K562 (cell line): ENCODE data around the gene GABRR2. TPM values are rescaled to one million over a fixed set of nuclear protein-coding genes. Genes with fewer than 3 reads are reported as not detected.
A peak's percentile ranks its signal among the peaks of the same experiment; 100 is the strongest.

Experiments used
- ATF2 ChIP-seq: sonication (generic); formaldehyde crosslinking; IDR thresholded peaks from 2 replicates; pipeline ENCODE4 v1.8.1; 2022; ENCODE audit warnings: missing genetic modification reagents
- BRD4 ChIP-seq: fragments of 200-600 bp; sonication (generic); IDR thresholded peaks from 2 replicates; pipeline ENCODE4 v1.6.1; 2017; ENCODE audit warnings: inconsistent platforms
- CHD2 ChIP-seq: IDR thresholded peaks from 2 replicates; pipeline ENCODE4 v1.6.1; 2011; ENCODE audit warnings: low read depth, low read length
- DACH1 ChIP-seq: fragments of 450-650 bp; IDR thresholded peaks from 2 replicates; pipeline ENCODE4 v1.6.1; 2018; ENCODE audit not compliant: partially characterized antibody
- MYNN ChIP-seq, 2 experiments: sonication (generic); formaldehyde crosslinking in 1 of 2; IDR thresholded peaks; 2 replicates each; pipeline versions ENCODE4 v1.5.0 to v1.6.1; 2016 to 2020; ENCODE audit warnings: antibody characterized with exemption in 1 of 2, missing genetic modification reagents in 1 of 2
- NELFE ChIP-seq: IDR thresholded peaks from 2 replicates; pipeline ENCODE4 v1.6.1; 2011; ENCODE audit warnings: mild to moderate bottlenecking; ENCODE audit not compliant: insufficient read depth, insufficient read length
- PHF20 ChIP-seq: fragments of 450-650 bp; IDR thresholded peaks from 2 replicates; pipeline ENCODE4 v1.6.1; 2018; ENCODE audit not compliant: partially characterized antibody
- PHF8 ChIP-seq: fragments of 200-600 bp; sonication (generic); IDR thresholded peaks from 2 replicates; pipeline ENCODE4 v1.6.1; 2012; ENCODE audit warnings: mixed run types, mild to moderate bottlenecking, inconsistent platforms, low read length, moderate library complexity, borderline replicate concordance
- POLR2A ChIP-seq: fragments of 450-650 bp; conservative IDR thresholded peaks from 2 replicates; pipeline ENCODE4 v1.6.1; 2016
- POLR2AphosphoS5 ChIP-seq: IDR thresholded peaks from 2 replicates; pipeline ENCODE4 v1.6.1; 2011; ENCODE audit warnings: mild to moderate bottlenecking, low read depth, low read length, moderate library complexity; ENCODE audit not compliant: control insufficient read depth, insufficient read depth
- POLR2B ChIP-seq: fragments of 450-650 bp; IDR thresholded peaks from 2 replicates; pipeline ENCODE4 v1.6.1; 2018; ENCODE audit warnings: low read depth; ENCODE audit not compliant: partially characterized antibody
- SAFB ChIP-seq: fragments of 200-400 bp; formaldehyde crosslinking; IDR thresholded peaks from 2 replicates; pipeline ENCODE4 v1.6.1; 2017; ENCODE audit warnings: low read depth, low read length, borderline replicate concordance
- TBP ChIP-seq: optimal IDR thresholded peaks from 2 replicates; pipeline ENCODE3; 2011; ENCODE audit warnings: low read depth, low read length, improper control_type of control experiment
- ZBTB7A ChIP-seq: IDR thresholded peaks from 2 replicates; pipeline ENCODE4 v1.6.1; 2011; ENCODE audit warnings: low read depth, mild to moderate bottlenecking, low read length, moderate library complexity, borderline replicate concordance; ENCODE audit not compliant: control insufficient read depth
- ZFP91 ChIP-seq: sonication (generic); formaldehyde crosslinking; IDR thresholded peaks from 2 replicates; pipeline ENCODE4 v1.8.0; 2022; ENCODE audit warnings: mild to moderate bottlenecking, missing genetic modification reagents
- polyA plus RNA-seq, 8 experiments: library from polyadenylated mRNA; depleted of rRNA in 4 of 8; stranded (reverse) in 5 of 8; unstranded in 3 of 8; fragments of >200 nt; fragmentation: Nextera tagmentation in 2 of 8; fragmentation: Illumina TruSeq in 1 of 8; extraction: Ambion mirVana in 2 of 8; extraction: Trizol in 1 of 8; gene quantifications; 2 replicates each; pipeline versions ENCODE4 v1.2.1 to v1.2.3, GENCODE V29; 2011 to 2014; ENCODE audit warnings: inconsistent platforms in 1 of 8, missing spikeins in 1 of 8
- total RNA-seq, 7 experiments: library from RNA; depleted of rRNA in 6 of 7; stranded (reverse); fragments of >200 nt in 6 of 7; fragmentation: Illumina TruSeq in 2 of 7; extraction: Trizol in 2 of 7; gene quantifications; 2 replicates each; pipeline versions ENCODE4 v1.2.1 to v1.2.3, GENCODE V29; 2011 to 2021; ENCODE audit warnings: low replicate concordance in 1 of 7

Gene GABRR2
- total and polyA plus RNA-seq, 9 of the 15 experiments (the other 6 are each of a cell fraction or from before 2014, with no cell fraction given), result 0.09 to 0.13 (median 0.10) TPM; not detected in 6

DNA sequence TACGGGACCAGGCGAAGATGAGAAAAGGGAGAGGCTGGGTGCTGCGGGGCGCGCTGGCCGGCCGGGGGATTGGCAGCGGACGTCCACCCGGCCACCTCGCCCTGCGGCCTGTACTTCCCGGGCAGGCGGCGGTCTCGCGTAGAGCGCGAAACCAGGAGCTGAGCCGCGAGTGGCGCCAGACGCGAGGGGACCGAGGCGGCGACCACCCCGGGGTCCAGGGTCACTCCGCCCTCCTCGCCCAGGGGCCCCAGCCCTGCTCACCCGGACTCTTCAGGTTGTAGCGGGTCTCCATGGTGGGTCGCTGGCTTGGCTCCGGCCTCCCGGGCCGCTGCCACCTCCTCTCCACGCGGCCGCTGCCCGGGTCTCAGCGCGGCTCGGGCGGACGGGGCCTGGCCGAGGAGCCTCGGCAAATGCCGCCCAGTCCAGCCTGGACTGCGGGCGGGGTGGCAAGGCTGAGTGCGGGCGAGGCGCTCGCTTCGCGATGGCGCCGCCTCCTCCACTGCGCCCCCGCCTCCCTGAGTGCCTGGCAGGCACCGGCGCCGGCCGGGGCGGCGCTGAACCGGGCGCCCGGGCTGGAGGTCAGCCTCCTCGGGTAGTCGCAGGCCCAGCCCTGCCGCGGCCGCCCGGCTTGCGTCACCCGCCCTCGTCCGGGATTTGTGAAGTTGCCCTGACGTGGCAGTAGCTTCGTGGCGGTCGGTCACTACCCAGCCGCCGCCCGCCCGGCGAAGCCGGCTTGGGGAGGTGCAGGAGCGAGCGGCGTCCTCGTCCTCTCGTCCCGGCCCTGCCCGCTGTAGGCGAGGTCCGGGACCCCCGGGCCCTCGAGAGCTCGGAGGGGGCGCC lies 37.4 kb upstream of the GABRR2 start, which contains the start of gene UBE2J1 (continued):
- TF ChIP-seq ZFP91 (CRISPR knock-in tag), result no peak
- TF ChIP-seq MYNN (IDR thresholded peaks at IDR 0.05), result no peak
- TF ChIP-seq MYNN (CRISPR knock-in tag; IDR thresholded peaks at IDR 0.05), result peak; percentile 9; the same call in 1 of the 2 replicates
- peak; percentile 46 for TF ChIP-seq POLR2B
- peak; percentile 70 for TF ChIP-seq POLR2AphosphoS5
- TF ChIP-seq PHF8, result peak; percentile 99
- peak; percentile 61; the same call in 1 of the 2 replicates for TF ChIP-seq ATF2 (CRISPR knock-in tag)
- no peak for TF ChIP-seq NELFE
- TF ChIP-seq SAFB, result no peak
- peak; percentile 64 for TF ChIP-seq TBP
- TF ChIP-seq CHD2, result 0 out of 2 replicates have a peak, but pooled peaks have one; percentile 42
- TF ChIP-seq PHF20, result peak; percentile 65
- TF ChIP-seq BRD4, result peak; percentile 93; the same call in 1 of the 2 replicates
- TF ChIP-seq ZBTB7A, result peak; percentile 12; the same call in 1 of the 2 replicates
- peak; percentile 80 for TF ChIP-seq POLR2A
- no peak for TF ChIP-seq DACH1
